ENCODE measurements around the gene RNF141.

DNA sequence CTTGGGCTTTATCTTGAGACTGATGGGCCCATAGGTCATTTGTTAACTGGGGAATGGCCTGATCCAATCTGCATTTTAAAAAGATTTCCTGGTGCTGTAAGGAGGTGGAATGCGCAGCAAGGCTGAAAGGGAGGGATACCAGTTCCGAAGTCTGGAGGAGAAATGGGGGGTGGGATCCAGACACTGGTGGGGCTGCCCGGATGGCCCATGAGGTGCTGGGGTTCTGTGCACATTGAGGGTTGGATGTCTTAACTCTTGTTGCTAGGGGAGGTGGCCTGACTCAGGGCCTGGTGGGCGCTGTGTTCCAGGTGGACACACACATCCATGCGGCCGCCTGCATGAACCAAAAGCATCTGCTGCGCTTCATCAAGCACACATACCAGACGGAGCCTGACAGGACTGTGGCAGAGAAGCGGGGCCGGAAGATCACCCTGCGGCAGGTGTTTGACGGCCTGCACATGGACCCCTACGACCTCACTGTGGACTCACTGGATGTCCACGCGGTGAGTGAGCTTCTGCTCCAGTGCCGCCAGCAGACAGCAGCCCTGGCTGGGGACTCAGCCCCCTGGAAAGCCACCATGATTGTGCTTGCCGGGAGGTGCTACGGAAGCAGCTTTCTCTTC, 47.8 kb downstream of the RNF141 start:
- no peak for TF ChIP-seq EZH2 (IDR thresholded peaks at IDR 0.05; ENCODE audit: insufficient read depth, poor library complexity, severe bottlenecking)
- no peak for TF ChIP-seq EZH2phosphoT487 (IDR thresholded peaks at IDR 0.05; ENCODE audit: insufficient read depth, low read depth)

Measured in GM23248 (cell line).